Suprapubic skin (tissue), 4 donors: ENCODE data around the gene APOO. TPM values are rescaled to one million over a fixed set of nuclear protein-coding genes. Genes with fewer than 3 reads are reported as not detected.

Source experiments
- DNase-seq, 2 donors: peaks; one replicate each; pipeline ENCODE4 v3.0.0-alpha.2; 2019; ENCODE audit warnings: low spot score in 2 of 2
- H3K27ac ChIP-seq: fragments of 200-600 bp; sonication (generic); one replicate; pipeline ENCODE4 v1.5.1; 2019
- H3K27me3 ChIP-seq: fragments of 200-600 bp; sonication (generic); one replicate; pipeline ENCODE4 v1.5.1; 2019
- H3K36me3 ChIP-seq: fragments of 200-600 bp; sonication (generic); one replicate; pipeline ENCODE4 v1.5.1; 2019
- H3K4me1 ChIP-seq: fragments of 200-600 bp; sonication (generic); one replicate; pipeline ENCODE4 v1.5.1; 2019
- H3K4me3 ChIP-seq: fragments of 200-600 bp; sonication (generic); one replicate; pipeline ENCODE4 v1.5.1; 2019; ENCODE audit warnings: mild to moderate bottlenecking
- H3K9me3 ChIP-seq: fragments of 200-600 bp; sonication (generic); one replicate; pipeline ENCODE4 v1.5.1; 2019
- CTCF ChIP-seq, 2 donors: fragments of 200-600 bp in 1 of 2; fragments of 450-650 bp in 1 of 2; sonication (generic) in 1 of 2; IDR thresholded peaks; one replicate each; pipeline ENCODE4 v1.5.1; 2016 to 2019; ENCODE audit warnings: antibody characterized with exemption in 2 of 2, mild to moderate bottlenecking in 1 of 2, moderate library complexity in 1 of 2
- EP300 ChIP-seq: sonication (generic); formaldehyde crosslinking; IDR thresholded peaks from one replicate; pipeline ENCODE4 v1.6.1; 2017; ENCODE audit warnings: antibody characterized with exemption
- POLR2A ChIP-seq, 2 donors: fragments of 450-650 bp; IDR thresholded peaks; one replicate each; pipeline ENCODE4 v1.6.1; 2017; ENCODE audit warnings: antibody characterized with exemption in 2 of 2, mild to moderate bottlenecking in 2 of 2, moderate library complexity in 2 of 2
- POLR2AphosphoS5 ChIP-seq, 3 donors: sonication (generic); formaldehyde crosslinking; IDR thresholded peaks; one replicate each; pipeline ENCODE4 v1.6.1; 2017; ENCODE audit warnings: antibody characterized with exemption in 3 of 3
- WGBS: methylation state at CpG from one replicate; pipeline ENCODE4 v1.1.5; 2018; 5-methylcytosine and 5-hydroxymethylcytosine counted together
- total RNA-seq, 4 donors: library from RNA; depleted of rRNA; stranded (reverse); fragments of >200 nt; gene quantifications; one replicate each; pipeline ENCODE4 v1.1.0, GENCODE V29; 2016

APOO gene
- total RNA-seq, 4 donors from 2014 or later = 6.2 to 14.1 (median 9.7) TPM

- WGBS = 45% methylated on average over 3 of the region's 3 CpGs
- Histone ChIP-seq H3K27ac (no peak overlapping the region), H3K27me3 (no peaks in the 10 kb centered on the region), H3K36me3 (no peaks in the 10 kb centered on the region), H3K4me1 (no peaks in the 10 kb centered on the region), H3K4me3 (no peak overlapping the region), H3K9me3 (no peaks in the 10 kb centered on the region)
- DNase-seq = no peak
- TF ChIP-seq EP300 (no peak), POLR2AphosphoS5 (IDR thresholded peaks at IDR 0.05) (no peak), CTCF (IDR thresholded peaks at IDR 0.05) (no peak), POLR2A (IDR thresholded peaks at IDR 0.05) (no peak)
These were observed 21.9 kb downstream of the APOO start for GRCh38 chrX:23885803-23886202.

- H3K27ac ChIP-seq = no peak overlapping the region
- H3K36me3 ChIP-seq = no peaks in the 10 kb centered on the region
- no peaks in the 10 kb centered on the region for H3K27me3 ChIP-seq
- no peaks in the 10 kb centered on the region for H3K9me3 ChIP-seq
- no peak for DNase-seq
- no peak overlapping the region for H3K4me3 ChIP-seq
- H3K4me1 ChIP-seq = no peaks in the 10 kb centered on the region
- 70% methylated on average over 4 of the region's 4 CpGs for WGBS
- TF ChIP-seq POLR2A (IDR thresholded peaks at IDR 0.05) (no peak), CTCF (IDR thresholded peaks at IDR 0.05) (no peak), POLR2AphosphoS5 (IDR thresholded peaks at IDR 0.05) (no peak), EP300 (no peak)
These were observed 23.2 kb downstream of the APOO start for GRCh38 chrX:23884427-23885024.

GRCh38 chrX:23883737-23884354 lies 23.9 kb downstream of the APOO start:
- H3K4me1 ChIP-seq = no peaks in the 10 kb centered on the region
- H3K27me3 ChIP-seq = no peaks in the 10 kb centered on the region
- TF ChIP-seq POLR2A (IDR thresholded peaks at IDR 0.05) (no peak), POLR2AphosphoS5 (IDR thresholded peaks at IDR 0.05) (no peak), CTCF (IDR thresholded peaks at IDR 0.05) (no peak), EP300 (no peak)
- no peaks in the 10 kb centered on the region for H3K9me3 ChIP-seq
- 44% methylated on average over 9 of the region's 9 CpGs for WGBS
- H3K4me3 ChIP-seq = no peak overlapping the region
- no peaks in the 10 kb centered on the region for H3K36me3 ChIP-seq
- H3K27ac ChIP-seq = peak overlapping the region; percentile 41
- no peak for DNase-seq

GRCh38 chrX:23879380-23880090 lies 28.2 kb downstream of the APOO start:
- H3K9me3 ChIP-seq = no peaks in the 10 kb centered on the region
- no peaks in the 10 kb centered on the region for H3K4me1 ChIP-seq
- DNase-seq = no peak
- H3K27ac ChIP-seq = no peak overlapping the region
- no peak overlapping the region for H3K4me3 ChIP-seq
- H3K27me3 ChIP-seq = no peaks in the 10 kb centered on the region
- no peak for TF ChIP-seq POLR2AphosphoS5 (IDR thresholded peaks at IDR 0.05)
- no peak for TF ChIP-seq CTCF (IDR thresholded peaks at IDR 0.05)
- TF ChIP-seq EP300 = no peak
- TF ChIP-seq POLR2A (IDR thresholded peaks at IDR 0.05) = no peak
- H3K36me3 ChIP-seq = no peaks in the 10 kb centered on the region
- WGBS = 31% methylated on average over 2 of the region's 2 CpGs

- Histone ChIP-seq H3K27me3 (no peaks in the 10 kb centered on the region), H3K4me3 (no peak overlapping the region), H3K36me3 (no peaks in the 10 kb centered on the region), H3K4me1 (no peaks in the 10 kb centered on the region), H3K27ac (no peak overlapping the region), H3K9me3 (no peaks in the 10 kb centered on the region)
- TF ChIP-seq POLR2AphosphoS5 (IDR thresholded peaks at IDR 0.05) (no peak), CTCF (IDR thresholded peaks at IDR 0.05) (no peak), POLR2A (IDR thresholded peaks at IDR 0.05) (no peak), EP300 (no peak)
- no peak for DNase-seq
- 71% methylated on average over 4 of the region's 4 CpGs for WGBS
These were observed 35.7 kb downstream of the APOO start for GRCh38 chrX:23871905-23872546.
